HepG2 (cell line): ENCODE results near the gene TSEN54. TPM values are rescaled to one million over a fixed set of nuclear protein-coding genes. Genes with fewer than 3 reads are reported as not detected.
A peak's percentile ranks its signal among the peaks of the same experiment; 100 is the strongest.

ENCODE experiments used
- CREB3 ChIP-seq: sonication (generic); formaldehyde crosslinking; IDR thresholded peaks from 2 replicates; pipeline ENCODE4 v1.5.0; 2020; ENCODE audit warnings: missing genetic modification reagents
- FOXA3 ChIP-seq: IDR thresholded peaks from 2 replicates; pipeline ENCODE4 v1.6.1; 2016; ENCODE audit warnings: missing genetic modification reagents, missing compliant biosample characterization
- GABPB1 ChIP-seq: IDR thresholded peaks from 2 replicates; pipeline ENCODE4 v1.6.1; 2016; ENCODE audit warnings: mild to moderate bottlenecking, missing genetic modification reagents, moderate library complexity, missing compliant biosample characterization
- GMEB1 ChIP-seq: sonication (generic); formaldehyde crosslinking; IDR thresholded peaks from 2 replicates; pipeline ENCODE4 v1.5.1; 2020; ENCODE audit warnings: missing genetic modification reagents, mild to moderate bottlenecking, borderline replicate concordance
- HDAC1 ChIP-seq: sonication (generic); formaldehyde crosslinking; IDR thresholded peaks from 2 replicates; pipeline ENCODE4 v1.5.1; 2020; ENCODE audit warnings: mild to moderate bottlenecking, missing genetic modification reagents
- HMG20B ChIP-seq: conservative IDR thresholded peaks from 2 replicates; pipeline ENCODE4 v1.6.1; 2016; ENCODE audit warnings: missing genetic modification reagents, missing compliant biosample characterization
- NR0B2 ChIP-seq: sonication (generic); formaldehyde crosslinking; IDR thresholded peaks from 2 replicates; pipeline ENCODE4 v1.4.0; 2020; ENCODE audit warnings: mild to moderate bottlenecking, missing genetic modification reagents
- PBX3 ChIP-seq: sonication (generic); formaldehyde crosslinking; IDR thresholded peaks from 2 replicates; pipeline ENCODE4 v1.8.1; 2023; ENCODE audit warnings: missing genetic modification reagents, inconsistent platforms, borderline replicate concordance
- POLR2A ChIP-seq, 2 experiments: IDR thresholded peaks; 2 replicates each; pipeline ENCODE4 v1.6.1; 2011; ENCODE audit warnings: low read depth in 2 of 2, low read length in 2 of 2, mild to moderate bottlenecking in 1 of 2, moderate library complexity in 1 of 2; ENCODE audit not compliant: insufficient read depth in 1 of 2
- PREB ChIP-seq: sonication (generic); formaldehyde crosslinking; IDR thresholded peaks from 2 replicates; pipeline ENCODE4 v1.4.0; 2020; ENCODE audit warnings: missing genetic modification reagents
- SIX4 ChIP-seq: sonication (generic); formaldehyde crosslinking; IDR thresholded peaks from 2 replicates; pipeline ENCODE4 v1.4.0; 2020; ENCODE audit warnings: missing genetic modification reagents
- SMARCE1 ChIP-seq: fragments of 450-650 bp; IDR thresholded peaks from 2 replicates; pipeline ENCODE4 v1.6.1; 2017; ENCODE audit warnings: borderline replicate concordance
- SPEN ChIP-seq: sonication (generic); formaldehyde crosslinking; IDR thresholded peaks from 2 replicates; pipeline ENCODE4 v1.5.1; 2020; ENCODE audit warnings: low read depth, mild to moderate bottlenecking, missing genetic modification reagents
- TGIF2 ChIP-seq: IDR thresholded peaks from 2 replicates; pipeline ENCODE4 v1.6.1; 2016; ENCODE audit warnings: control low read depth, missing compliant biosample characterization
- ZNF207 ChIP-seq: fragments of 450-650 bp; IDR thresholded peaks from 2 replicates; pipeline ENCODE4 v1.6.1; 2016; ENCODE audit warnings: antibody characterized with exemption, borderline replicate concordance
- ZNF362 ChIP-seq: sonication (generic); formaldehyde crosslinking; IDR thresholded peaks from 2 replicates; pipeline ENCODE4 v1.4.0; 2020; ENCODE audit warnings: missing genetic modification reagents, mild to moderate bottlenecking, borderline replicate concordance
- ZNF550 ChIP-seq: sonication (generic); formaldehyde crosslinking; IDR thresholded peaks from 2 replicates; pipeline ENCODE4 v1.4.0; 2020; ENCODE audit warnings: mild to moderate bottlenecking, missing genetic modification reagents, borderline replicate concordance
- ZNF576 ChIP-seq: sonication (generic); formaldehyde crosslinking; IDR thresholded peaks from 2 replicates; pipeline ENCODE4 v1.4.0; 2020; ENCODE audit warnings: mild to moderate bottlenecking, missing genetic modification reagents
- polyA plus RNA-seq, 8 experiments: library from polyadenylated mRNA; depleted of rRNA in 3 of 8; stranded (reverse) in 7 of 8; unstranded in 1 of 8; fragments of >200 nt; fragmentation: Illumina TruSeq in 4 of 8; extraction: Trizol in 4 of 8; gene quantifications; 2 replicates each; pipeline versions ENCODE4 v1.2.1 to v1.2.3, GENCODE V29; 2011 to 2016; ENCODE audit warnings: low read depth in 4 of 8, missing spikeins in 1 of 8, mixed read lengths in 1 of 8; ENCODE audit not compliant: insufficient read depth in 1 of 8
- total RNA-seq, 5 experiments: library from RNA; depleted of rRNA; stranded (reverse); fragments of >200 nt; fragmentation: Illumina TruSeq; extraction: Trizol; gene quantifications; 2 replicates each; pipeline ENCODE4 v1.2.3, GENCODE V29; 2016; ENCODE audit warnings: low read depth in 1 of 5
- TF ChIP-seq, protein P1 (sequence below): sonication (generic); formaldehyde crosslinking; IDR thresholded peaks from 2 replicates; pipeline ENCODE4 v1.8.1; 2023; ENCODE audit warnings: mild to moderate bottlenecking, moderate library complexity, missing genetic modification reagents

Gene TSEN54
- total and polyA plus RNA-seq, 2 of the 13 experiments (the other 11 are each of a cell fraction or from before 2014, with no cell fraction given) = 62.9 to 63.3 TPM

DNA sequence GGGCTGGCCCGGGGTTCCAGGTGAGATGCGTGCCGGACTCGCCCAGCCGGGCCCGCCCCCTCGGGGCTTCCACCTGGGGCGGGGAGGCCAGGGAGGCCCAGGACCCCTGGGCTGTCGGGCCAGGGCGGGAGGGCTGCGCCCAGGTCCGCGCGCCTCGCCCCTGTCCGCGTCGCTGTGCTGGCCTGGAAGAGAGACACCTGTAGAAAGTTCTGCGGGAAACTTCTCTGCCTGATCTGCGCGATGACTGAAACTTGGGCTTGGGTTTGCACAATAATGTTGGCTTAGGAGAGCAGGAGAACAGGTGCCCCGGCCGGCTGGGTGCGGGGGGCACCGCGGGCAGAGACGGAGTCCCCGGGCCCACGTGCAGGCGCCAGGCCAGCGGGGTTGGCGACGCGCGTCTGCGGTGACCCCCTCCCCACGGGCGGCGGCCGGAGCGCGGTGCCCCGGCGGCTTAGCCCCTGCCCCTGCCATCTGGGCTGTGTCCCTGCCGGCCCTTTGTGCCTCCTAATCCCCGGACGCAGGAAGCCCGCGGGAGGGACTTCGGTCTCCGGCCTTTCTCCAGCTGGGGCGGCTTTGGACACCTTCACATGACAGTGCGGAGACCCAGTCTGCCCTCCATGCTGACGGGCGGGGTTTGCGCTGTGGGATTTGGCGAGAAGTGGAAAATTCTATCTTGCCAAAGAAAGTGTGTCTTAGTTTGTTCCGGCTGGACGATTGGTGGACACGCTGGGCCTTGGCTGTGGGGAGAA, 9.7 kb downstream of the TSEN54 start (continued):
- TF ChIP-seq FOXA3 (CRISPR knock-in tag) = no peak
- TF ChIP-seq ZNF550 (CRISPR knock-in tag) = peak; percentile 69; the same call in 1 of the 2 replicates
- TF ChIP-seq PREB = no peak
- TF ChIP-seq ZNF576 (CRISPR knock-in tag) = no peak
- no peak for TF ChIP-seq SMARCE1
- no peak for TF ChIP-seq ZNF362
- TF ChIP-seq NR0B2 (CRISPR knock-in tag) = peak; percentile 71; the same call in 1 of the 2 replicates
- peak; percentile 57; the same call in 1 of the 2 replicates for TF ChIP-seq GABPB1
- no peak for TF ChIP-seq SPEN (CRISPR knock-in tag)
- no peak for TF ChIP-seq GMEB1
- TF ChIP-seq PBX3 (CRISPR knock-in tag) = 0 out of 2 replicates have a peak, but pooled peaks have one; percentile 26
- TF ChIP-seq HDAC1 (CRISPR knock-in tag) = no peak; the same call in 1 of the 2 replicates
- no peak for TF ChIP-seq SIX4
- no peak for TF ChIP-seq ZNF207
- TF ChIP-seq TGIF2 = peak; percentile 36; the same call in 1 of the 2 replicates
- no peak for TF ChIP-seq HMG20B
- TF ChIP-seq, protein P1, sequence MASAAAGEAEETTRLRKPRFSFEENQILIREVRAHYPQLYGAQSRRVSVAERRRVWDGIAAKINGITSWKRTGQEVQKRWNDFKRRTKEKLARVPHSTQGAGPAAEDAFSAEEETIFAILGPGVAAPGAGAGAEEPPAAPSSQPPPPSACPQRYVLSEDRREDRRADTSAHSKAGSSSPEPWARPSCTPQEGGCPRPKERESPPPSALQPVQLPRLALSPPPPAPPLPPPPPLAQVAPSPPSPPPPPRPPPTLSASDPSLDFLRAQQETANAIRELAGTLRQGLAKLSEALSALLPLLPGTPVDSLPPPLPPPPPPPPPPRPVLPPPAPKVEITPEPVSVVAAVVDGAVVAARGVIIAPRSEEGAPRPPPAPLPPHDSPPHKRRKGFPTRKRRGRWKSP = peak; percentile 65; the same call in 1 of the 2 replicates
- no peak for TF ChIP-seq CREB3 (CRISPR knock-in tag)
- no peak for TF ChIP-seq POLR2A (IDR thresholded peaks at IDR 0.05; ENCODE audit: insufficient read depth in 1 of 2, low read depth in 2 of 2, low read length in 2 of 2)
